ENCODE results near the gene DNAH7.

The DNAH7 gene

DNA sequence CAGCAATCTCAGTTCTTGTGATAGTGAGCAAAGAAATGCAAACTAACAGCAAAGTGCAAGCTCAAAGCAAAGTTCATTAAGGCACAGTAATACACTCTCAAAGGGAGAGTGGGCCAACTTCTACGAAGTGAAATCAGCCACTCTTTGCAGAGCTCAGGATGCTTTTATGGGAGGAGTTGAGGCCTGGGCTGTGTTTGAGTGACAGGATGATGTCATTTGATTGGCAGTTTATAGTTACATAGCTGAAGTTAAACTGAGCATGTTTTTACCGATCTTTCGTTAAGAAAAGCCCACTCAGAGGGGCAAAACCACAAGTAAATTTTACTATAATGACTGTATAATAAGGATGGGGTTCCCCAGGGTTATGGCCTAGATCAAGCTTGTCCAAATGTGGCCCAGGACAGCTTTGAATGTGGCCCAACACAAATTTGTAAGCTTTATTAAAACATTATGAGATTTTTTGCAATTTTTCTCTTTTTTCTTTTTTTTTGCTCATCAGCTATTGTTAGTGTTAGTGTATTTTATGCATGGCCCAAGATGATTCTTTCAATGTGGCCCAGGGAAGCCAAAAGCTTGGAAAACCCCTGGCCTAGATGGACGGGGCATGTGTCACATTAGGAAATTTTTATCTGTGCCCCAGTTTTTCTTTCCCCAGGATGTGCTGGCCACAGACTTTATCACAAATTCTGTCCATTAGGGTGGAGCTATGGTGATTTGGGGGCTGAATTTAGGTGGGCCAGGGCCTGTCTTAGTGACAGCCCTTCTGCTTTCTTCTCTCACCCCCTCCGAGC lies 8.3 kb upstream of the DNAH7 start:
- no peak for DNase-seq

DNA sequence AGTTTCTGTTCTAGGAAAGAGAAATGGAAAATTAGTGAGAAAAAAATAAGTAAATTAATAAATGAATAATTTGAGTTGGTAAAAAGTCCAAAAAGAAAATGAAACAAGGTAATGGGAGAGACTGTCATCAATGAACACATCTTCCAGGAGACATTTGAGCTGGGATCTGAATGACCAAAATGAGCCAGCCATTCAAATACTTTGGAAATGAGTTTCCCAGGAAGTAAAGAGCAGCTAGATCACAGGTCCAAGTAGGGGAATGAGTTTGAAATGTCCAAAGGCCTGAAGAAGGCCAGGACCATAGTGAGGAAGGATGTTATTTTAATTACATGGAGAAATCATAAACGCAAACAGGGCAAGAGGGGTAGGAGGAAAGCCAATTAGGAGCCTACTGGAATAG lies 6.6 kb upstream of the DNAH7 start:
- DNase-seq, result no peak

DNA sequence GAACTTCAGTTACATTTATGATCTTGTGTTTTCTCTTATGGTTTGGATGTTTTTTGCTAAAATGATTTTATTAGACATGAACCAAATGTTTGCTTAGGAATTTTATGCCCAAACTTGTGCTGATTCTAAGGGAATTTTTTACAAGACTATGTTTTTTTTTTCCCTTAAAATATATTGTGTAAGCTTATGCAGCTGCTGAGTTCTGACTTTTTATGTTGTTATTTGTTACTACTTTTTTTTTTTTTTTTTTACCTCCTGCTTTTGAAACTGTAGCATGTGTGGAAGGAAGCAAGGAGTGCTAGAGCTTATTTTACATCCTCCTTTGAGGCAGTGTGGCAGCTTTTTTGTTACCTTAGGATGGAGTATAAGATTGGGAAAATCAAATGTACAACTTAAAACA lies 6.0 kb upstream of the DNAH7 start:
- no peak for DNase-seq

DNA sequence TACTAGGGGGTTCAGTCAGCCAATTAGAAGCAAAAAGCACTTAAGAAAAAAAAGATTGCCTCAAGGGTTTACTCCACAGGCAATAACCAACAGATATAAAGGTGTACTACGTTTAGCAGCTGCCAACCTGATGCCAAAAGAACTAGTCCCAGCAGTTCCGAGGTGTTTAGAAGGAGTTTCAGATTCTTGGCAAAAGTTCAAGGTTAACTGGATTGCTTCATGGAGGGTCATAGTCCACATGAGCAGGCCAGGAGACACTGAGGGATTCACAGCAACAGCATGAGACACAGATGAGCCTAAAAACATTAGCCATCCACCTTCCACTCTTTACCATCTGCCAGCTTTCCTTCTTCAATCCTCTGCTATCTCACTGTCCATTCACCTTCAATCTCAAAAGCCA lies 4.9 kb upstream of the DNAH7 start:
- DNase-seq, result no peak

DNA sequence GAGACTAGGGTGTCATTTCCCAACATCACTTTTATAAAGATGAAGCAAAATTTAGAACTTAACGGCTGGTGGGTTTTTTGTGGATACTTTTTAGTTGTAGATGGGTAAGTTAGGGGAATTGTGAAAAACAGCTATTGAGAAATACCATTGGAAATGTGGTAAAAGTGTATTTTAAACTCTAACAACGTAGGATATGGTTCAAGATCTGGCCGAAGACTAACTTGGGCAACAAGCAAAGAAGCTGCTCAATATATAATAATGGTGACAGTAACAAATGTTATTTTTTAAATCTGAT lies 1.6 kb downstream of the DNAH7 start:
- no peak for DNase-seq

DNA sequence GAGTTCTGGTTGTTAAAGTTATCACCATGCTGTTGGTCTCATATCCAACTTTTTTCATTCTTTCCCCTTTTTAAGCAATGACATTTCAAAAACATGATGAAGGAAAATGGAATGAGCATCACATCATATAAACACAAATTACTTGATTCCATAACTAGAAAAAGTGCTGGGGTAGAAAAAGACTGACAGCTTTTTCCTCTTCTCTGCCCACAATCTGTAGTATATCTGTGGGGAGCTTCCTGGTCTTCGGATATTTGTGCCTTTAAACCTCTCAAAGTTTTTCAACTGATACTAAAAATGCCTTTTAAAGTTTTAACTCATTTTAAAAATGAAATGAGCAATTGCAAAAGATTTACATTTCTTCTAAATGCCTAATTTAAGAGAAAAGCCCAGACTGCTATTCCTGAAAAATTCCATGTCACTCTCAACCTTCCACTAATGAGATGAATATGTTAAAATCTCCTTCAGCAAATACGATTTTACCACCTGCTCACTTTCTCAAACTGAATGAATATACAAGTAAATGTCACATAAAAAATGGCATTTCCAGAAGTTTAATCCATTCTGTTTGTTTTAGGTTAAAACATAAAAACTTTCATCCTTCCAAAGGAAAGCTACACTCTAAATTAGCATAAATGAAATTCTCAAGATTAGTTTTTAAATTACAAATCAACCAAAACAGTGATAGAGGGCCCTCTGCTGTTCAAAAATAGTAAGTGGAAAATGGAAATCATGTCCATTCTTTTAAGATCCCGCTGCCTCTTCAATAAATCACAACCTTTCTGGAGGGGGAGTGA lies 2.1 kb downstream of the DNAH7 start:
- no peak for DNase-seq

DNA sequence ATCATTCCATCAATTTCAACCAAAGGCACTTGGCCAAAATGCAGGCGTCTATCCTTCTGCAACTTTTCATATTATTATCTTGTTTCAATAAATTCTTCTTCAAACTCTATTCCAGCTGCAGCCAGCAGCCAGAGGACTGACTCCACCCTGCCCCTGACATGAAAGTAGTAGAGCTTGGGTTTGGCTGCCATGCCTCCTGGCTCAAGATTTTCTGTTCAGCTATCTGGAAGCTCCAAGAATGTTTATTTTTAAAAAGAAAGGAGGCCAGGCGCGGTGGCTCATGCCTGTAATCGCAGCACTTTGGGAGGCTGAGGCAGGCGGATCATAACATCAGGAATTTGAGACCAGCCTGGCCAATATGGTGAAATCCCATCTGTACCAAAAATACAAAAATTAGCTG lies 4.9 kb downstream of the DNAH7 start:
- DNase-seq, result no peak

DNA sequence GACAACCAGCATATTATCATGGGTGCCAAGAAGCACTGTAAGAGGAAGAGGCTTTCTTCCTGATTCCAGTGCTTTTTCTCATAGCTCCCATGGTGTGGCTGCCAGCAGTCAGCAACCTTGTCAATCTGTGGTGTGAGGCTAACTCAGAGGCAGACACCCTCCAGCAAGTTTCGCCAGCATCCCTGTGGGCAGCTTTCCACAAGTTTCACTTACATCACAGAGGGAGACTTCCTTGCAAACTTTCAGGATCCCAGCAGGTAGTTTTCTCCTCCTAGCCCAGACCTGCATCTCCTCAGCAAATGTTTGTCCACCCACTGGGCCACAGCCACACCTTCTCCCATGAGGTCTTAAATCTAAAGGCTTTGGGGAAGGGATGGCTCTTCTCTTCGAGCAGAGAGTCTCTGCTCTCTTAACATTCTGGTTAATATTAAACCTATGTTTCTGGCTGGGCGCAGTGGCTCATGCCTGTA lies 9.1 kb downstream of the DNAH7 start:
- no peak for DNase-seq

DNA sequence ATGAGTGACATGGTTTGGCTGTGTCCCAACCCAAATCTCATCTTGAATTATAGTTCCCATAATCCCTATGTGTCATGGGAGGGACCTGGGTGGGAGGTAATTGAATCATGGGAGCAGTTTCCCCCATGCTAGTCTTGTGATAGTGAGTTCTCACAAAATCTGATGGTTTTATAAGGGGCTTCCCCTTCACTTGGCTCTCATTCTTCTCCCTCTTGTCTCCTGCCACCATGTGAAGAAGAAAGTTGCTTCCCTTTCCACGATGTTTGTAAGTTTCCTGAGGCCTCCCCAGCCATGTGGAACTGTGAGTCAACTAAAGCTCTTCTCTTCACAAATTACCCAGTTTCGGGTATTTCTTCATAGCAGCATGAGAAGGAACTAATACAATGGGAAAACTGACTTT lies 14.0 kb downstream of the DNAH7 start:
- DNase-seq, result no peak

DNA sequence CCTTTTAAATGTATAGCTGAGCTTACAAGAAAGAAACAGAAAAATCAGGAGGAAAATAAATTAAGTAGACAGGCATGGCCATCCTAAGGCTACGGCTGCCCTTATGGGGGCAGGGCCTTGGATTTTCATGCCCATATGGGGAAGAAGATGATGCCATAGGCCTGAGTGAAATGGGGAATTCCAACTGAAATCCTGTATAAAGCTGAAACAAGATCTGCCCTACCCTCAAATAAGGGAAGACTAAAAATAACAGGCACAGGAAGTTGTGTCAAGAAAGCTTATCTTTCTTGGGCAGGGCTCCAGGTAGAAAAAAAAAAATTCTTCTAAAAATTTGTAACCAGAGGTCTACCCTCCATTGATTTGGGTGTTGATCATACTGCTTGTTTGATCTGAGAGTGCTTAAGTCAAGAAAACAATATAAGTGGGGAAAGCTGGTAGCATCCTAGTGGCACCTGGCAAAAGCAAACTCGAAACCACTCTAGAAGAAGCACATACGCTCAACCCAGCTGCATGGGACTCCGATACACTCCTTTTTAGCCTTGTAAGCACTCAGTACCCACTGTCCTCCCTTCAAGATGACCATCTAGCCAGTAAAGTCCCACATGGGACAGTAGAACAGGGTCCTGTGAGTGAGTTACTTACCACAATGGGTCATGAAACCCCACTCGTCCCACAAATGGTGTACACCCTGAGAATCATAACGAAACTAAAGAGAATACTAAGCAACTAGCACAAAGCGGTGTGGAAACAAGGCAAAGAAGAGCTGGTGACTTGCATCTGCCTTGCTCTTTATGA lies 22.3 kb downstream of the DNAH7 start:
- no peak for DNase-seq

DNA sequence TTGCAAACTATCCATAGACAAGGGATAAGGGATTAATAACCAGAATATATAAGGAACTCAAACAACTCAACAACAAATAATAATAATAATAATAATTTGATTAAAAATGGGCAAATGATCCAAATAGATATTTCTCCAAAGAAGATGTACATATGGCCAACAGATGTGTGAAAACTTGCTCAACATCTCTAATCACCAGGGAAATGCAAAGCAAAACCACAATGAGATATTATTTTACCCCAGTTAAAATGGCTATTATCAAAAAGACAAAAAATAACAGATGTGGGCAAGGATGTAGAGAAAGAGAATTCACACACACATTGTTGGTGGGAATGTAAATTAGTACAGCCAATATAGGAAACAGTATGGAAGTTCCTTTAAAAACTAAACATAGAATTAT lies 26.9 kb downstream of the DNAH7 start:
- no peak for DNase-seq

DNA sequence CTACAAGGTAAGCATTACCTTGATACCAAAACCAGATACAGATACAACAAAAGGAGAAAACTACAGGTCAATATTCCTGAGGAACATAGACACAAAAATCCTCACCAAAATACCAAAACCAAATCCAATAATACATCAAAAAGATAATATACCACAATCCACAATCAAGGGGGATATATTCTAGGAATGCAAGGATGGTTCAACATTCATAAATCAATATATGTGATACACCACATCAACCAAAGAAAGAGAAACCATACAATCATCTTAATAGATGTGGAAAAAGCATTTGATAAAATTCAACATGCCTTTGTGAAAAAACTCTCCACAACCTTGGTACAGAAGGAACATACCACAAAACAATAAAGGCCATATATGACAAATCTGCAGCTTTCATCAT lies 28.4 kb downstream of the DNAH7 start:
- DNase-seq, result no peak

DNA sequence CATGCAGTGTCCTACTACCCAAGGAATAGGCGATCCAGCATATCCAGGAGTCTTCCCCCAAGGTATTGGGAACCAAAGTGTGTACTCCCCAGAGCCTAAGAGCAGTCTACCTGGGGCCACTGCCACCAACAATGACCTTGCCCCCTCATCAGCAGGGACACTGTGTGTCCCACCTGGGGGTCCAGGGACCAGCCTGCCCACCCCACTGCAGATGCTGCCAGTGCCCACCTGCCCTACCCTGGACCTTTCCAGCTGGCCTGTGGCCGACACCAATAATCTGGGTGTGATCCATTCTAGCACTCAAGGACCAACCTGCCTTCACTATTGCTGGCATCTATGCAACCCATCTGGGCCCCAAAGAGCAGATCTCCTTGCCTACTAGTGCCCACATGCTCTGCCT lies 32.2 kb downstream of the DNAH7 start:
- no peak for DNase-seq

DNA sequence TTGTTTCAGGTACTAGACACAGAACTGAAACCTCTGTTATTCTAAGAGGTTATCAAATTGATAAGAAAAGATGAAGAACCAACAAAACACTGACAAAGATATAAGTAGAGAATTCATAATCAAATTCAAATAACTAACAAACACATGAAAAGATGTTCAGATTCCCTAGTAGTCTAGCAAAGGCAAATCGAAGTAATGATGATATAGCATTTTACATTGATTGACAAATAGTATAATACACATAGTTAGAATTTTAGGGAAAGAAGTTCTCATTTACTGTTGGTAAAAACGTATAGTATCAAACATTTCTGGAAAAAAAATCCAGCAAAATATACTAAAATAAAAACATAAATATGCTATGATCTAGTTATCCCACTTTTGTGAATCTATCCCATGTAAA lies 50.6 kb downstream of the DNAH7 start:
- no peak for DNase-seq

DNA sequence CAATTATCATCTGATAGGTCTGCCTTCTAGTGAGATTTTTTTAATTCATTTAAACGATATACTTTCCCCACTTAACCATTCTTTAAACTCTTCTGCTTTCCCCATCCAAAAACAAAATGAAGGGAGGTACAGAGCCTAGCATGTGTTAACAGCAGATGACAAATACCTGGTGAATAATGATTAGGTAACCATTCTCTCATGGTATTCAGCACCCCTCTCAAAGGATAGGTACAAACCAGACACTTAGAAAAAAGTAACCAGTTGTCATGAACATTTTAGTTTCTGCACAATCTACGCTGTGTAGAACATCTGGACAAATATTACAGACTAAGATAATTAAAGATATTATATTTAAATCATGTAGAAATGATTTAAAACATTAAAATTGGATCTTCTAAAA lies 56.3 kb downstream of the DNAH7 start:
- no peak for DNase-seq

DNA sequence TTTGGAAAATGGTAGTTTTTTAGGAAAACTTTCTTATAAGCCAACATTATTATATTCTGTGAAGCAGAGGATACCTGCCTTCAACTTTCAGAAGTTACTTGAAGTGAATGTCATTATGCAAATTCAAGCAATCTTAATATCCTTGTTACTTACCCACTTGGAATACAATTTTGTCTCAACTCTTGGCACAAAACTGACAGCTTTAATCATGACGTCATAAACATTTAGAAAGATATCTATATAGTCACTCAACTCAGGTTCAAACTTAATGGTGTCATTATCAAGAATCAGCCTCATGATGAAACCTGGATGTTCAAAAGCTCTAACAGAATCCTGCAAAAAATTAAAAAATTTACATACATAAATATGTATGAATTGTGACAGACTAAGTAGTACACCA lies 68.1 kb downstream of the DNAH7 start:
- DNase-seq, result no peak

DNA sequence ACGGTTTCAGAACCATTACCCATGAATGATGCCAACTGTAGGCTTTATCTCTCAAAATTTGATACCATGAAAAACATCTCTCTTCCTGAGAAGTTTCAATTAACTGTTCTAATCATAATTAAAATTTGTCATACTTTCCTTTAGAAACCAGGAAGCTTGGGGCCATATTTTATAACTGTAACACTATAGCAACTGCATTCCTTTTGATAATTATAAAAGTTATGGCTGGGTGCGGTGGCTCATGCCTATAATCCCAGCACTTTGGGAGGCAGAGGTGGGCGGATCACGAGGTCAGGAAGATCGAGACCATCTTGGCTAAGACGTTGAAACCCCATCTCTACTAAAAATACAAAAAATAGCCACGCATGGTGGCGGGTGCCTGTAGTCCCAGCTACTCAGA lies 70.6 kb downstream of the DNAH7 start:
- DNase-seq, result no peak

DNA sequence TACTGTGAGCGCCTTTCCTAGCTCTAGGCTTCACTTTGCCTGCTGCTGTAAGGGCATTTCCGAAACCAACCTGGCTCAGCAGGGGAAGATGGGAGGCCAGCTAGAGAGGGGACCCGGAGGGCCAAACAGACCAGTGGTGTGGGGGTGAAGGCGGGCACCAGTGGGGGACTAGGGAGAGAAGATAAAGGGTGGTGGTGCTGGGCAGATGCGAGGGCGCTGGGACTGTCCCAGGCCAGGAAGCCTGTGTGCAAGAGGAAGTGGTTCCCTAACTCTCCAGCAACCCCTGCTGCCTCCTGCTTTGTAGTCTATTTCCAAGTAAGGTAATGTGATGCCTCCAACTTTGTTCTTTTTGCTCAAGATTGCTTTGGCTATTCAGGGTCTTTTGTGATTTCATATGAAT lies 73.1 kb downstream of the DNAH7 start:
- DNase-seq, result no peak

DNA sequence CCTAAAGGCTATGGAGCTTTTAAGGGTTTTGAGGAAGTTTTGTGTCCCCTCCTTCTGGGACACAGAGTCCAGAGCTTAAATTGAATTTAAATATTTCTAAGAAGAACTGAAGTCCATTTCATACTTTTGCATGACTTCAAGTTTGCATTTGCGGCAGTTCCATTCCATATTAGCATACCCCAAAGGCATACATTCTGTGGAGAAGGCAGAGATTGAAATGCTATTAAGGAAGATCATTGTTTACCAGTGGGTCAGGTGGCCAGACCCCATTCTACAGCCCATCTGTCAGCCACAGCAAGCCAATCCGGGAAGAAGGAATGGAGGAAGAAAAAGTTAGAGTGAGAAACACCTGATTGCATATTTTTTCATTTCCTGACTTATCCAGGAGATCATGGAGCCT lies 75.0 kb downstream of the DNAH7 start:
- DNase-seq, result no peak

DNA sequence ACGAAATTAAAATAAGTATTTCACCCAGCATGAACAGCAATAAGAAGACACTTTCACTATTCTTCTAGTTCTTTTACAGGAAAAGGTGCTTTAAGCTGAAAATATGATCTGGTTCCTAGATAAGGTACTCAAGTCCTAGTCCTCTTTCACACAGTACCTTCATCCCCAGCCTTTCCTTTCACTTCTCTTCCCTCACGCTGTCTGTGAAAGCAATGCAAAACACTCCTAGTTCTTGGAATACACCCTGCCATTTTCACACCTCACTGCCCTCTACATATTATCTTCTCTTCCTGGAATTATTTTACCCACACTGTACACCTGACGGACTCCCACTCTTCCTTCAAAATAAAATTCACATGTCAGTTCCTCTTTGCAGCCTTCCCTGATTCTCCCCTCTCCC lies 82.9 kb downstream of the DNAH7 start:
- DNase-seq, result no peak

DNA sequence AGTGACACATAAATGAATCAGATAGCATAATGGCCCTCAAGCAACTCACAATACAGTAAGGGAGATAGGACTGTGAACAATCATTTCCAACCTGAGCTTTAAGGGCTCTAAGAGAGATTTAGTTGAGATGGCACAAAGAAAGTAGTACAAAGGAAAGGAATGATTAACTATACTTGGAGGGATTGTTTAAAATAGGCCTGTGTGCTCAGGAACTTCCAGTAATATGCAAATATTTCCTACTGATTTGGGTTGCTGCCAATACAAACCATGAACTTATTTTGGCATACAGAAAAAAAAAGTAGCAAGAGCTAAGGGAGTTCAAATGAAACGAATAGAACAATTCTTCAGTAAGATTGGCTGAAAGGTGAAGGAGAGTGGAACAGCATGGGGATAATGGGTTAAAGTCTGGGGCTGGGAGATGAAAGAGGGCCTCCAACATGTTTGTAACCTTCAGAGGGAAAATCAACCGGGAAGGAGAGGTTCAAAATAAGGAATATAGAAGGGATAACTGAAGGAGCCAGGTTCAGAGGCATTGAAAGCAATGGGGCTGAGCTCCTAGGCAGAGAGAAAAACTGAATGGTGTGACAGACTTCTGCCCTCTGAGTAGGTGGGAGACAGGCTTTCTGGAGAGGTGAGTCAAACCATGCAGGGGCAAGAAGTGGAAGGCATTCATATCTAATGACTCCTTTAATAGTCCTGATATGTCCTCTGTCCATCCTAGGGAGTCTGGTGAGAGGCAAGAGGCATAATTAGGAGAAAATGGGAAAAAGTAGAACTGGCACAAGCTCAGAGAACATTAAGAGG lies 83.5 kb downstream of the DNAH7 start:
- no peak for DNase-seq

DNA sequence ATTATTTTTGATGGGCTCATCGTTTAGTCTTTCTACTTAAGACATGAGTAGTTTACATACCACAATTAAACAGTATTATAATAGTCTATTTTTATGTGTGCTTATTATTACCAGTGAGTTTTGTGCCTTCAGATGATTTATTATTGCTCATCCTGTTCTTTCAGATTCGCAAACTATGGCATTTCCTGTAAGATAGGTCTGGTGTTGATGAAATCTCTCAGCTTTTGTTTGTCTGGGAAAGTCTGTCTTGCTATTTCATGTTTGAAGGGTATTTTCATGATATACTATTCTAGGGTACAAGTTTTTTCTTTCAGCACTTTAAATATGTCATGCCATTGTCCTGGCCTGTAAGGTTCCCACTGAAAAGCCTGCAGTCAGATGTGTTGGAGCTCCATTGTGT lies 101.3 kb downstream of the DNAH7 start:
- DNase-seq, result no peak

DNA sequence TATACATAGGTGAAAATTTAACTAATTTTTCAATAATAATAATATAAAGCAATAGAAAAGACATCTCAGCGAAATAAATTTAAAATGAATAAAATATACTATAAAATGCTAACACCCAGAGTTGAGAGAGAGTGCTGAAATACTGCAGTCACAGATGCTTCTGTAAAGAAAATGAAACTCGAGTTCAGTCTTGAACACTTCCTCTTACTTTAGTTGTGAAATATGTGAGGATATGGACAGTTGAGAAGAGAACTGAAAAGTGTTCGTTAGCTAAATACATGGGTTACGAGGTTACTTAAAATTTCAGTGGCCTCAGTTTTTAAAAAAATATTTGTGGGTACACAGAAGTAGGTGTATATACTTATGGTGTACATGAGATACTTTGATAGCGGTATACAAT lies 106.8 kb downstream of the DNAH7 start:
- DNase-seq, result no peak
